GM12801 (cell line): ENCODE data around the gene DOCK7.

Experiments used
- CTCF ChIP-seq: IDR thresholded peaks from one replicate; pipeline ENCODE4 v1.5.1; 2011; ENCODE audit warnings: control low read depth; ENCODE audit not compliant: insufficient read length; ENCODE audit errors: extremely low read depth

Gene DOCK7

GRCh38 chr1:62500210-62500609 lies 188.0 kb downstream of the DOCK7 start:
- no peak for TF ChIP-seq CTCF

GRCh38 chr1:62494137-62494536 lies 194.0 kb downstream of the DOCK7 start:
- TF ChIP-seq CTCF = no peak

DNA sequence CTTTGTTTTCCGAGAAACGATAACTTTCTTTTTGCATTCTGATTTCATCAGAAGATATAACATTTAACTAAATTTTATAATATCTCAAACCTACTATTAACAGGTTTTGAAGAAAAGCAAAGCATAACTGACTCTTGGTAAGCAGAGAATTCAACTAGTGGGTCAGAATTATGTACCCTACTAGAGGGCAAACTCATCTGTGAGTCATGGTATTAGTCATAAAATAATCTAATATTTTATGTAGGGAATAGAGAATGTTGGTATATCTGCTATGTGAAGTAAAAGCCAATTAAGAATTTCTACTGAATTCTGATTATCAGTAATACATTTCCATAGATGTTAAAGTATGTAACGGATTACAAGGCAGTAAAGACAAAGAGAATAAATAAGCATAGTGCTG lies 194.5 kb downstream of the DOCK7 start:
- TF ChIP-seq CTCF = no peak

- TF ChIP-seq CTCF = no peak
Observed at GRCh38 chr1:62492521-62492920, 195.7 kb downstream of the DOCK7 start.

DNA sequence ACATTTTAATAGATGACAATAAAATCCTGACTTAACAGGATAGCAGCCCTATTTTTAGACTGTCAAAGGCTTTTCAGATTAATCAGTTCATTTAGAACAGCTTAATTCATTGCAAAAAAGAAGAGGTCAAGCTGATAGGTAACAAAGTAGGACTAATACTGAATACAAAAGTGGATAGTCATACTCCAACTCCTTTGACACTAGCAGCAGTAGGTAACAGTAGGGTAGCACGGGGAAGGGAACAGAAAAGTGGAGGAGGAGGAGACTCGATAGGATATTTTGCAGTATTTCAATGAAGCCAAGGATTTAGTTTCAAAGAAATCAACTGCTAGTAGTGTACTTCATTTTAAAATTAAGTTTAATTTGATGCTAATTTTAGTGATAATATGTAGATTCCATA lies 200.2 kb downstream of the DOCK7 start:
- TF ChIP-seq CTCF = no peak

- no peak for TF ChIP-seq CTCF
Observed at GRCh38 chr1:62484824-62485468, 203.2 kb downstream of the DOCK7 start.

- no peak for TF ChIP-seq CTCF
Observed at GRCh38 chr1:62481681-62482080, 206.5 kb downstream of the DOCK7 start.
